HCT116 (cell line): ENCODE measurements around the gene SRRM1. TPM values are rescaled to one million over a fixed set of nuclear protein-coding genes. Genes with fewer than 3 reads are reported as not detected.

Experiments
- ATAC-seq: fragments of 200-7000 bp; cut with Tn5 transposase; 2 replicates; pipeline ENCODE4 v1.9.1; 2020; ENCODE audit warnings: mild to moderate bottlenecking, moderate library complexity
- BruUV-seq: library from RNA; stranded (reverse); fragments of 400-500 nt; replicated peaks from 2 replicates; lab custom pipeline; 2021; lab: Mats Ljungman, UMichigan
- CTCF ChIA-PET: fragments of 300-600 bp; sonication (Branson Sonifier 250); formaldehyde crosslinking; loops from one replicate; lab custom pipeline; 2021; ENCODE audit warnings: antibody characterized with exemption; lab: Charles Lee
- POLR2A ChIA-PET: fragments of 300-600, 350-600 bp; sonication (Branson Sonifier 250); formaldehyde crosslinking; loops from one replicate; lab custom pipeline; 2021; ENCODE audit warnings: antibody characterized with exemption; lab: Charles Lee
- RAD21 ChIA-PET, 2 experiments: fragments of 300-600 bp; sonication (Branson Sonifier 250); formaldehyde crosslinking; loops; one replicate each; lab custom pipeline; 2023; ENCODE audit warnings: low total read pairs in 2 of 2; ENCODE audit not compliant: uncharacterized antibody in 2 of 2, unreplicated experiment in 2 of 2, low non-redundant PET in 1 of 2; lab: Charles Lee
- DNase-seq: peaks from one replicate; pipeline ENCODE4 v3.0.0-alpha.2; 2010; ENCODE audit warnings: low read depth, low spot score
- H2AFZ ChIP-seq: fragments of 200-600 bp; shearing (Covaris generic), sonication (generic); 2 replicates; pipeline ENCODE4 v1.6.1; 2017; ENCODE audit warnings: low read depth, mixed run types, mixed read lengths, antibody characterized with exemption, low read length; ENCODE audit not compliant: poor library complexity, severe bottlenecking
- H3K27ac ChIP-seq: 2 replicates; pipeline ENCODE4 v1.5.1; 2012; ENCODE audit warnings: low read depth, low read length
- H3K27me3 ChIP-seq: fragments of 200-600 bp; sonication (generic); 2 replicates; pipeline ENCODE4 v1.6.1; 2016; ENCODE audit warnings: mixed run types, low read length, mixed read lengths; ENCODE audit not compliant: insufficient read depth
- H3K36me3 ChIP-seq, 2 experiments: fragments of 200-500 bp in 1 of 2; fragments of 200-600 bp in 1 of 2; sonication (Bioruptor generic) in 1 of 2; sonication (generic) in 1 of 2; 2 replicates each; pipeline versions ENCODE4 v1.5.1 to v1.6.1; 2014 to 2016; ENCODE audit warnings: low read length in 2 of 2, inconsistent platforms in 1 of 2, mixed read lengths in 1 of 2, mixed run types in 1 of 2; ENCODE audit not compliant: insufficient read depth in 2 of 2, control insufficient read depth in 1 of 2
- H3K4me1 ChIP-seq, 2 experiments: fragments of 200-600 bp in 1 of 2; sonication (generic) in 1 of 2; 2 replicates each; pipeline versions ENCODE4 v1.5.1 to v1.6.1; 2012 to 2017; ENCODE audit warnings: low read length in 2 of 2, inconsistent platforms in 1 of 2, mild to moderate bottlenecking in 1 of 2, mixed read lengths in 1 of 2, mixed run types in 1 of 2, moderate library complexity in 1 of 2; ENCODE audit not compliant: insufficient read depth in 2 of 2, control insufficient read depth in 1 of 2
- H3K4me2 ChIP-seq: fragments of 200-600 bp; sonication (generic); 2 replicates; pipeline ENCODE4 v1.6.1; 2017; ENCODE audit warnings: mixed run types, low read length, mixed read lengths
- H3K4me3 ChIP-seq, 2 experiments: fragments of 200-600 bp in 1 of 2; sonication (generic) in 1 of 2; replicated peaks in 1 of 2; 2 replicates each; pipeline ENCODE4 v1.5.1; 2011 to 2016; ENCODE audit warnings: low read length in 2 of 2, control low read depth in 1 of 2, low read depth in 1 of 2, mild to moderate bottlenecking in 1 of 2, mixed read lengths in 1 of 2, mixed run types in 1 of 2
- H3K79me2 ChIP-seq: fragments of 200-600 bp; sonication (generic); 2 replicates; pipeline ENCODE4 v1.6.1; 2017; ENCODE audit warnings: mild to moderate bottlenecking, mixed run types, low read length, moderate library complexity, mixed read lengths; ENCODE audit not compliant: insufficient read depth
- H3K9ac ChIP-seq: fragments of 200-600 bp; sonication (generic); 2 replicates; pipeline ENCODE4 v1.6.1; 2016; ENCODE audit warnings: low read length, mixed read lengths
- H3K9me2 ChIP-seq: fragments of 200-600 bp; sonication (generic), shearing (Covaris generic); 2 replicates; pipeline ENCODE4 v1.6.1; 2017; ENCODE audit warnings: mixed run types, mild to moderate bottlenecking, moderate library complexity; ENCODE audit not compliant: insufficient read depth
- H3K9me3 ChIP-seq, 2 experiments: fragments of 200-500 bp in 1 of 2; fragments of 200-600 bp in 1 of 2; sonication (Bioruptor generic) in 1 of 2; sonication (generic) in 1 of 2; 2 replicates each; pipeline ENCODE4 v1.6.1; 2014 to 2017; ENCODE audit warnings: low read length in 2 of 2, mixed read lengths in 2 of 2, inconsistent platforms in 1 of 2, low read depth in 1 of 2, mild to moderate bottlenecking in 1 of 2, mixed run types in 1 of 2, moderate library complexity in 1 of 2; ENCODE audit not compliant: control insufficient read depth in 1 of 2, insufficient read depth in 1 of 2
- H4K20me1 ChIP-seq: fragments of 200-600 bp; sonication (generic), shearing (Covaris generic); 2 replicates; pipeline ENCODE4 v1.6.1; 2017; ENCODE audit warnings: mixed run types, mild to moderate bottlenecking, moderate library complexity; ENCODE audit not compliant: insufficient read depth
- CBX3 ChIP-seq: IDR thresholded peaks from 2 replicates; pipeline ENCODE4 v1.6.1; 2012; ENCODE audit warnings: low read depth
- CEBPB ChIP-seq: IDR thresholded peaks from 2 replicates; pipeline ENCODE4 v1.6.1; 2012; ENCODE audit warnings: low read depth
- EGR1 ChIP-seq: IDR thresholded peaks from 2 replicates; pipeline ENCODE4 v1.6.1; 2012; ENCODE audit warnings: low read depth
- ELF1 ChIP-seq: IDR thresholded peaks from 2 replicates; pipeline ENCODE4 v1.6.1; 2012; ENCODE audit warnings: low read depth, borderline replicate concordance
- EZH2 ChIP-seq: fragments of 200-600 bp; sonication (generic); IDR thresholded peaks from 2 replicates; pipeline ENCODE4 v1.6.1; 2017; ENCODE audit warnings: antibody characterized with exemption, mixed run types
- EZH2phosphoT487 ChIP-seq: fragments of 200-600 bp; IDR thresholded peaks from 2 replicates; pipeline ENCODE4 v1.6.1; 2018; ENCODE audit warnings: antibody characterized with exemption, borderline replicate concordance
- FOSL1 ChIP-seq: IDR thresholded peaks from 2 replicates; pipeline ENCODE4 v1.6.1; 2012; ENCODE audit warnings: low read depth
- POLR2AphosphoS5 ChIP-seq: IDR thresholded peaks from 2 replicates; pipeline ENCODE4 v1.6.1; 2011; ENCODE audit warnings: mild to moderate bottlenecking, low read depth, low read length, moderate library complexity
- RAD21 ChIP-seq: IDR thresholded peaks from 2 replicates; pipeline ENCODE4 v1.6.1; 2012; ENCODE audit warnings: low read depth, mild to moderate bottlenecking
- SIN3A ChIP-seq: IDR thresholded peaks from 2 replicates; pipeline ENCODE4 v1.6.1; 2012; ENCODE audit warnings: low read depth
- SP1 ChIP-seq: IDR thresholded peaks from 2 replicates; pipeline ENCODE4 v1.6.1; 2012; ENCODE audit warnings: low read depth
- YY1 ChIP-seq: IDR thresholded peaks from 2 replicates; pipeline ENCODE4 v1.6.1; 2011; ENCODE audit warnings: low read length, low read depth, moderate library complexity, mild to moderate bottlenecking; ENCODE audit not compliant: insufficient replicate concordance; ENCODE audit errors: extremely low read depth
- ZFX ChIP-seq: fragments of 450-650 bp; IDR thresholded peaks from 2 replicates; pipeline ENCODE4 v1.6.1; 2017
- ZNF274 ChIP-seq: fragments of 200-500 bp; sonication (Bioruptor generic); IDR thresholded peaks from 2 replicates; pipeline ENCODE4 v1.6.1; 2014; ENCODE audit warnings: mild to moderate bottlenecking, low read depth, low read length, inconsistent platforms
- intact Hi-C: fragments of 100-400 bp; cut with micrococcal nuclease; formaldehyde crosslinking; loops from 2 replicates; pipeline ENCODE4 v1.10.0; 2022
- total RNA-seq: library from RNA; stranded (reverse); gene quantifications from one replicate; pipeline ENCODE4 v1.2.1, GENCODE V29; 2021; ENCODE audit not compliant: unreplicated experiment
- TF ChIP-seq, protein P1 (sequence below), 3 experiments: fragments of 200-600 bp in 1 of 3; sonication (generic) in 1 of 3; IDR thresholded peaks in 2 of 3; conservative IDR thresholded peaks in 1 of 3; 2 replicates each; pipeline ENCODE4 v1.5.1; 2012 to 2017; ENCODE audit warnings: low read depth in 2 of 3, low read length in 2 of 3, antibody characterized with exemption in 1 of 3, borderline replicate concordance in 1 of 3, control low read depth in 1 of 3, mild to moderate bottlenecking in 1 of 3, mixed read lengths in 1 of 3, mixed run types in 1 of 3, moderate library complexity in 1 of 3; ENCODE audit not compliant: insufficient read depth in 1 of 3
- TF ChIP-seq, protein P2 (sequence below): IDR thresholded peaks from 2 replicates; pipeline ENCODE4 v1.6.1; 2011; ENCODE audit warnings: mild to moderate bottlenecking, low read length, moderate library complexity; ENCODE audit not compliant: insufficient replicate concordance; ENCODE audit errors: extremely low read depth

Gene SRRM1
- total RNA-seq, 1 experiment from 2014 or later: 184 TPM

- H3K4me1 ChIP-seq: peaks cover 0 to 11% of the 10 kb centered on the region in 2 experiments; a peak in 2 of 4 replicates
- H3K36me3 ChIP-seq: no peaks in the 10 kb centered on the region
- H2AFZ ChIP-seq: no peak overlapping the region
- no peaks in the 10 kb centered on the region for H3K79me2 ChIP-seq
- no peaks in the 10 kb centered on the region for H4K20me1 ChIP-seq
- ChIA-PET CTCF (no interaction called here), POLR2A (no interaction called here), RAD21 (no interaction called here)
- no peak overlapping the region for H3K4me2 ChIP-seq
- ATAC-seq (no peak), DNase-seq (no peak)
- H3K27ac ChIP-seq: no peak overlapping the region
- no peak overlapping the region for H3K4me3 ChIP-seq
- no peaks in the 10 kb centered on the region for H3K27me3 ChIP-seq
- no peaks in the 10 kb centered on the region for H3K9me3 ChIP-seq
- no peak overlapping the region for H3K9ac ChIP-seq
- no peaks in the 10 kb centered on the region for H3K9me2 ChIP-seq
- intact Hi-C loops: no loop called here
- TF ChIP-seq EZH2 (no peak), EGR1 (no peak), FOSL1 (no peak), ZNF274 (no peak), EZH2phosphoT487 (no peak), SP1 (no peak), CEBPB (no peak), ZFX (no peak), SIN3A (no peak), POLR2AphosphoS5 (no peak), ELF1 (no peak), CBX3 (no peak), RAD21 (no peak), YY1 (no peak)
- TF ChIP-seq, protein P1, sequence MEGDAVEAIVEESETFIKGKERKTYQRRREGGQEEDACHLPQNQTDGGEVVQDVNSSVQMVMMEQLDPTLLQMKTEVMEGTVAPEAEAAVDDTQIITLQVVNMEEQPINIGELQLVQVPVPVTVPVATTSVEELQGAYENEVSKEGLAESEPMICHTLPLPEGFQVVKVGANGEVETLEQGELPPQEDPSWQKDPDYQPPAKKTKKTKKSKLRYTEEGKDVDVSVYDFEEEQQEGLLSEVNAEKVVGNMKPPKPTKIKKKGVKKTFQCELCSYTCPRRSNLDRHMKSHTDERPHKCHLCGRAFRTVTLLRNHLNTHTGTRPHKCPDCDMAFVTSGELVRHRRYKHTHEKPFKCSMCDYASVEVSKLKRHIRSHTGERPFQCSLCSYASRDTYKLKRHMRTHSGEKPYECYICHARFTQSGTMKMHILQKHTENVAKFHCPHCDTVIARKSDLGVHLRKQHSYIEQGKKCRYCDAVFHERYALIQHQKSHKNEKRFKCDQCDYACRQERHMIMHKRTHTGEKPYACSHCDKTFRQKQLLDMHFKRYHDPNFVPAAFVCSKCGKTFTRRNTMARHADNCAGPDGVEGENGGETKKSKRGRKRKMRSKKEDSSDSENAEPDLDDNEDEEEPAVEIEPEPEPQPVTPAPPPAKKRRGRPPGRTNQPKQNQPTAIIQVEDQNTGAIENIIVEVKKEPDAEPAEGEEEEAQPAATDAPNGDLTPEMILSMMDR (IDR thresholded peaks at IDR 0.05 in 2 of 3, conservative IDR thresholded peaks at IDR 0.05 in 1 of 3; ENCODE audit: borderline replicate concordance in 1 of 3, insufficient read depth in 1 of 3, low read depth in 2 of 3, low read length in 2 of 3): no peak
- TF ChIP-seq, protein P2, sequence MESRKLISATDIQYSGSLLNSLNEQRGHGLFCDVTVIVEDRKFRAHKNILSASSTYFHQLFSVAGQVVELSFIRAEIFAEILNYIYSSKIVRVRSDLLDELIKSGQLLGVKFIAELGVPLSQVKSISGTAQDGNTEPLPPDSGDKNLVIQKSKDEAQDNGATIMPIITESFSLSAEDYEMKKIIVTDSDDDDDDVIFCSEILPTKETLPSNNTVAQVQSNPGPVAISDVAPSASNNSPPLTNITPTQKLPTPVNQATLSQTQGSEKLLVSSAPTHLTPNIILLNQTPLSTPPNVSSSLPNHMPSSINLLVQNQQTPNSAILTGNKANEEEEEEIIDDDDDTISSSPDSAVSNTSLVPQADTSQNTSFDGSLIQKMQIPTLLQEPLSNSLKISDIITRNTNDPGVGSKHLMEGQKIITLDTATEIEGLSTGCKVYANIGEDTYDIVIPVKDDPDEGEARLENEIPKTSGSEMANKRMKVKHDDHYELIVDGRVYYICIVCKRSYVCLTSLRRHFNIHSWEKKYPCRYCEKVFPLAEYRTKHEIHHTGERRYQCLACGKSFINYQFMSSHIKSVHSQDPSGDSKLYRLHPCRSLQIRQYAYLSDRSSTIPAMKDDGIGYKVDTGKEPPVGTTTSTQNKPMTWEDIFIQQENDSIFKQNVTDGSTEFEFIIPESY: no peak
- BruUV-seq: no TSS peak
Measured at GRCh38 chr1:24692351-24692980, 49.4 kb downstream of the SRRM1 start.
